IMR-90 (cell line): ENCODE data around the gene NPTX2. TPM values are rescaled to one million over a fixed set of nuclear protein-coding genes. Genes with fewer than 3 reads are reported as not detected.

Experiments used
- ATAC-seq: fragments of 200-7000 bp; cut with Tn5 transposase; 2 replicates; pipeline ENCODE4 v1.9.1; 2020; ENCODE audit warnings: low read depth, mild to moderate bottlenecking, moderate library complexity
- BruUV-seq: library from RNA; stranded (reverse); fragments of 400-500 nt; replicated peaks from 2 replicates; lab custom pipeline; 2021; lab: Mats Ljungman, UMichigan
- CTCF ChIA-PET: fragments of 300-600 bp; formaldehyde crosslinking; extraction: SDS; loops from one replicate; lab custom pipeline; 2021; ENCODE audit warnings: antibody characterized with exemption; lab: Yijun Ruan, JAX
- POLR2A ChIA-PET: fragments of 300-600 bp; sonication (Branson Sonifier 250); formaldehyde crosslinking; loops from one replicate; lab custom pipeline; 2022; ENCODE audit warnings: antibody characterized with exemption; ENCODE audit not compliant: unreplicated experiment; lab: Charles Lee
- DNase-seq: peaks from one replicate; pipeline ENCODE4 v3.0.0; 2013
- H2AFZ ChIP-seq: replicated peaks from 2 replicates; pipeline ENCODE3; 2013; ENCODE audit warnings: low read length, mild to moderate bottlenecking; ENCODE audit not compliant: poor library complexity
- H2AK5ac ChIP-seq: 2 replicates; pipeline ENCODE4 v1.6.1; 2013; ENCODE audit warnings: low read depth, low read length, inconsistent platforms
- H2AK9ac ChIP-seq: replicated peaks from 2 replicates; pipeline ENCODE3; 2013; ENCODE audit warnings: mild to moderate bottlenecking, low read depth, low read length, moderate library complexity; ENCODE audit not compliant: poor library complexity
- H2BK120ac ChIP-seq: 2 replicates; pipeline ENCODE4 v1.6.1; 2013; ENCODE audit warnings: low read depth, low read length, inconsistent platforms
- H2BK15ac ChIP-seq: 3 replicates; pipeline ENCODE4 v1.6.1; 2013; ENCODE audit warnings: low read depth, low read length, inconsistent platforms
- H2BK20ac ChIP-seq: 2 replicates; pipeline ENCODE4 v1.6.1; 2013; ENCODE audit warnings: low read depth, mild to moderate bottlenecking, inconsistent platforms, low read length, moderate library complexity
- H2BK5ac ChIP-seq: 2 replicates; pipeline ENCODE4 v1.6.1; 2013; ENCODE audit warnings: mild to moderate bottlenecking, low read depth, low read length, inconsistent platforms; ENCODE audit not compliant: poor library complexity, severe bottlenecking
- H3K14ac ChIP-seq: replicated peaks from 2 replicates; pipeline ENCODE4 v1.6.1; 2013; ENCODE audit warnings: low read depth, low read length, inconsistent platforms
- H3K18ac ChIP-seq: 2 replicates; pipeline ENCODE4 v1.6.1; 2013; ENCODE audit warnings: low read depth, low read length, control low read depth
- H3K23ac ChIP-seq: 2 replicates; pipeline ENCODE4 v1.6.1; 2013; ENCODE audit warnings: low read depth, low read length, inconsistent platforms
- H3K27ac ChIP-seq: 2 replicates; pipeline ENCODE4 v1.5.1; 2013; ENCODE audit warnings: mild to moderate bottlenecking, control low read depth, low read length; ENCODE audit not compliant: insufficient read depth
- H3K27me3 ChIP-seq: 2 replicates; pipeline ENCODE4 v1.6.1; 2013; ENCODE audit warnings: low read length; ENCODE audit not compliant: control insufficient read depth, insufficient read depth
- H3K36me3 ChIP-seq: 2 replicates; pipeline ENCODE4 v1.6.1; 2013; ENCODE audit warnings: low read length, mixed read lengths; ENCODE audit not compliant: control insufficient read depth, insufficient read depth
- H3K4ac ChIP-seq: 2 replicates; pipeline ENCODE4 v1.6.1; 2013; ENCODE audit warnings: low read depth, low read length, inconsistent platforms
- H3K4me1 ChIP-seq: 2 replicates; pipeline ENCODE4 v1.6.1; 2013; ENCODE audit warnings: low read length, mixed read lengths; ENCODE audit not compliant: control insufficient read depth, insufficient read depth
- H3K4me2 ChIP-seq: 2 replicates; pipeline ENCODE4 v1.6.1; 2013; ENCODE audit warnings: low read depth, mild to moderate bottlenecking, control low read depth, low read length, moderate library complexity
- H3K4me3 ChIP-seq: 2 replicates; pipeline ENCODE4 v1.5.1; 2013; ENCODE audit warnings: low read depth, mild to moderate bottlenecking, control low read depth, low read length, moderate library complexity; ENCODE audit not compliant: insufficient read depth
- H3K56ac ChIP-seq: 2 replicates; pipeline ENCODE4 v1.6.1; 2013; ENCODE audit warnings: low read length, inconsistent platforms; ENCODE audit not compliant: insufficient read depth; ENCODE audit errors: extremely low read depth
- H3K79me1 ChIP-seq, 2 experiments: 2 replicates each; pipeline ENCODE4 v1.6.1; 2013; ENCODE audit warnings: low read length in 2 of 2, inconsistent platforms in 1 of 2, low read depth in 1 of 2
- H3K9ac ChIP-seq: 2 replicates; pipeline ENCODE4 v1.6.1; 2013; ENCODE audit warnings: low read depth, low read length, control low read depth
- H3K9me1 ChIP-seq: 2 replicates; pipeline ENCODE4 v1.6.1; 2013; ENCODE audit warnings: low read length, inconsistent platforms; ENCODE audit not compliant: insufficient read depth
- H3K9me3 ChIP-seq: 2 replicates; pipeline ENCODE4 v1.6.1; 2013; ENCODE audit warnings: low read length; ENCODE audit not compliant: control insufficient read depth, insufficient read depth
- H4K20me1 ChIP-seq: 2 replicates; pipeline ENCODE4 v1.6.1; 2013; ENCODE audit warnings: low read length, inconsistent platforms; ENCODE audit not compliant: insufficient read depth
- H4K5ac ChIP-seq: 2 replicates; pipeline ENCODE4 v1.6.1; 2013; ENCODE audit warnings: mild to moderate bottlenecking, low read depth, low read length, control low read depth
- H4K8ac ChIP-seq, 2 experiments: 2 replicates each; pipeline ENCODE4 v1.6.1; 2013; ENCODE audit warnings: low read depth in 2 of 2, low read length in 2 of 2, control low read depth in 1 of 2, inconsistent platforms in 1 of 2
- H4K91ac ChIP-seq: 2 replicates; pipeline ENCODE4 v1.6.1; 2013; ENCODE audit warnings: low read depth, low read length, inconsistent platforms; ENCODE audit not compliant: insufficient read depth
- CEBPB ChIP-seq: IDR thresholded peaks from 2 replicates; pipeline ENCODE4 v1.6.1; 2012; ENCODE audit warnings: low read depth, low read length, improper control_type of control experiment
- FOS ChIP-seq: fragments of 150-350 bp; IDR thresholded peaks from 2 replicates; pipeline ENCODE4 v1.6.1; 2016; ENCODE audit warnings: low read depth, low read length
- MAZ ChIP-seq: IDR thresholded peaks from 2 replicates; pipeline ENCODE4 v1.6.1; 2012; ENCODE audit warnings: low read depth, mild to moderate bottlenecking, low read length, improper control_type of control experiment, moderate library complexity, borderline replicate concordance
- MXI1 ChIP-seq: IDR thresholded peaks from 2 replicates; pipeline ENCODE4 v1.6.1; 2012; ENCODE audit warnings: low read depth, mild to moderate bottlenecking, low read length, moderate library complexity, borderline replicate concordance
- NFE2L2 ChIP-seq: fragments of 150-350 bp; IDR thresholded peaks from 2 replicates; pipeline ENCODE4 v1.6.1; 2016; ENCODE audit warnings: low read depth, mild to moderate bottlenecking, low read length
- POLR2A ChIP-seq: IDR thresholded peaks from 2 replicates; pipeline ENCODE4 v1.6.1; 2012; ENCODE audit warnings: mild to moderate bottlenecking, low read depth, low read length
- RAD21 ChIP-seq: IDR thresholded peaks from 2 replicates; pipeline ENCODE4 v1.6.1; 2012; ENCODE audit warnings: low read length, improper control_type of control experiment
- WGBS, 2 experiments: methylation state at CpG; one replicate each; pipeline versions ENCODE4 v1.1.5 to v1.1.7; 2013; ENCODE audit warnings: missing lambda C conversion rate in 2 of 2; ENCODE audit not compliant: insufficient read length in 1 of 2; ENCODE audit errors: extremely low coverage in 2 of 2; 5-methylcytosine and 5-hydroxymethylcytosine counted together
- dilution Hi-C: fragments of 300-500 bp; cut with HindIII; formaldehyde crosslinking; loops from one replicate; pipeline ENCODE4 v1.14.3; 2018; ENCODE audit warnings: low sequenced_read_pairs; ENCODE audit not compliant: unreplicated experiment
- in situ Hi-C: fragments of 300-500 bp; cut with MboI; formaldehyde crosslinking; loops from 3 replicates; pipeline ENCODE4 v1.14.3; 2019; ENCODE audit warnings: low sequenced_read_pairs, inconsistent platforms, mixed read lengths
- intact Hi-C: fragments of 100-400 bp; cut with micrococcal nuclease; formaldehyde crosslinking; loops from 2 replicates; pipeline ENCODE4 v1.10.0; 2022
- polyA plus RNA-seq, 3 experiments: library from polyadenylated mRNA; depleted of rRNA; stranded (reverse); fragments of >200 nt; gene quantifications; 2 replicates each; pipeline ENCODE4 v1.2.3, GENCODE V29; 2012; ENCODE audit warnings: low replicate concordance in 1 of 3
- total RNA-seq: library from RNA; depleted of rRNA; stranded (reverse); fragments of >200 nt; gene quantifications from 2 replicates; pipeline ENCODE4 v1.2.3, GENCODE V29; 2012
- TF ChIP-seq, protein P1 (sequence below): conservative IDR thresholded peaks from 2 replicates; pipeline ENCODE4 v1.5.1; 2012; ENCODE audit warnings: mild to moderate bottlenecking, low read depth, low read length, improper control_type of control experiment

NPTX2 gene
- total and polyA plus RNA-seq, 2 of the 4 experiments (the other 2 are of a cell fraction), result under 0.01 to 0.03 TPM

DNA sequence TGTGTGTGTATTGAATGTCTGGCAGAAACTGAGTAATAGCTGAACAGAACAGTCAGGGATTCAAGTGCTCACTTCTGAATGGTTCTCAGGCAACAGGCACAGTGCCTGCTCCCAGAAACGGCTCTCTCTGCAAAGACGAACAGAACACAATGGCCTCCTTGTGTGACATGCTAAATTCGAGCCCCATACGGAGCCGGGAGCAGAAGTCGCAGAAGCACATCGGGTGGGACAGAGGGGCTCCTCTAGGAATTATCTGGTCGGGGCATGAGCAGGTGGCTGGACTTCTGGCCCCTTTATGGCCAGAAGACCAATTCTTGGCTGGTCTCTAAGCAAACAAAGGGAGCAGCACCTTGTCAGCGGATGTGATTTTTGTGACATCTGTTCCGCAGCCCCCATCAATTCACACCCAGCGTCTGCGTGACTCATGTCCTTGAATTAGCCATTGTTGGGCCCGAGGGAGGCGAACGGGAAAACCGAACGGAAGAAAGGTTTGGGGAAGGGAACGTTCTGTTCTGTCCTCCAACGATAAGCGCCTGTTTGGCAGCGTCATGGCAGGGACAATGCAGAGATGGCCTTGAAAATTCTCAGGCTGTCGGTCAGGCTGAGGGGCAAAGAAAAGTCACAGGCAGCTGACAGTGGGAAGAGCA is 47.3 kb upstream of the NPTX2 start:
- Histone ChIP-seq H3K23ac (no peak overlapping the region), H4K5ac (no peak overlapping the region), H2BK5ac (no peak overlapping the region), H3K36me3 (no peaks in the 10 kb centered on the region), H3K4me3 (no peak overlapping the region), H2BK15ac (no peak overlapping the region), H2AFZ (no peak overlapping the region), H2AK5ac (no peak overlapping the region), H3K4me2 (no peak overlapping the region), H4K8ac (no peak overlapping the region), H3K56ac (no peak overlapping the region), H2BK20ac (no peak overlapping the region), H4K91ac (no peak overlapping the region), H3K27me3 (no peaks in the 10 kb centered on the region), H2AK9ac (no peak overlapping the region), H3K9ac (no peak overlapping the region), H3K4me1 (no peaks in the 10 kb centered on the region), H4K20me1 (no peaks in the 10 kb centered on the region), H3K79me1 (no peaks in the 10 kb centered on the region), H3K18ac (no peak overlapping the region), H3K9me1 (no peaks in the 10 kb centered on the region), H3K4ac (no peak overlapping the region), H3K9me3 (peaks cover 27% of the 10 kb centered on the region; the same call in 1 of the 2 replicates), H3K27ac (no peak overlapping the region), H2BK120ac (no peak overlapping the region), H3K14ac (no peak overlapping the region)
- TF ChIP-seq RAD21 (no peak), CEBPB (no peak), MXI1 (no peak), MAZ (no peak), NFE2L2 (no peak), POLR2A (no peak), FOS (no peak)
- TF ChIP-seq, protein P1, sequence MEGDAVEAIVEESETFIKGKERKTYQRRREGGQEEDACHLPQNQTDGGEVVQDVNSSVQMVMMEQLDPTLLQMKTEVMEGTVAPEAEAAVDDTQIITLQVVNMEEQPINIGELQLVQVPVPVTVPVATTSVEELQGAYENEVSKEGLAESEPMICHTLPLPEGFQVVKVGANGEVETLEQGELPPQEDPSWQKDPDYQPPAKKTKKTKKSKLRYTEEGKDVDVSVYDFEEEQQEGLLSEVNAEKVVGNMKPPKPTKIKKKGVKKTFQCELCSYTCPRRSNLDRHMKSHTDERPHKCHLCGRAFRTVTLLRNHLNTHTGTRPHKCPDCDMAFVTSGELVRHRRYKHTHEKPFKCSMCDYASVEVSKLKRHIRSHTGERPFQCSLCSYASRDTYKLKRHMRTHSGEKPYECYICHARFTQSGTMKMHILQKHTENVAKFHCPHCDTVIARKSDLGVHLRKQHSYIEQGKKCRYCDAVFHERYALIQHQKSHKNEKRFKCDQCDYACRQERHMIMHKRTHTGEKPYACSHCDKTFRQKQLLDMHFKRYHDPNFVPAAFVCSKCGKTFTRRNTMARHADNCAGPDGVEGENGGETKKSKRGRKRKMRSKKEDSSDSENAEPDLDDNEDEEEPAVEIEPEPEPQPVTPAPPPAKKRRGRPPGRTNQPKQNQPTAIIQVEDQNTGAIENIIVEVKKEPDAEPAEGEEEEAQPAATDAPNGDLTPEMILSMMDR, result no peak
- POLR2A ChIA-PET, result no interaction called here
- in situ Hi-C loops, result no loop called here
- ATAC-seq (no peak), DNase-seq (no peak)
- CTCF ChIA-PET, result no interaction called here
- BruUV-seq, result no TSS peak
- WGBS, 2 experiments, result 69% methylated on average over 5 of the region's 22 CpGs; no CpG with 5 or more reads in 1 of the 2 experiments
- intact Hi-C loops, result no loop called here
- dilution Hi-C loops, result no loop called here
